Measurements from ENCODE around the gene DLX2. TPM values are rescaled to one million over a fixed set of nuclear protein-coding genes. Genes with fewer than 3 reads are reported as not detected.

Gene DLX2
- total RNA-seq, 3 donors from 2014 or later, result 0.35 TPM; not detected in 2

GRCh38 chr2:172052000-172052983 is 50.4 kb downstream of the DLX2 start:
- DNase-seq, result no peak
- no peak for TF ChIP-seq CTCF (IDR thresholded peaks at IDR 0.05)
- intact Hi-C loops (cut with DNase I, micrococcal nuclease), result no loop called here
- no peaks in the 10 kb centered on the region for H3K4me1 ChIP-seq (ENCODE audit: low read depth)
- no peak overlapping the region for H3K4me3 ChIP-seq
- H3K36me3 ChIP-seq (ENCODE audit: low read depth), result no peaks in the 10 kb centered on the region
- no peaks in the 10 kb centered on the region for H3K9me3 ChIP-seq
- ATAC-seq, result no peak

GRCh38 chr2:172050479-172051125 is 52.1 kb downstream of the DLX2 start:
- intact Hi-C loops (cut with DNase I, micrococcal nuclease), result no loop called here
- H3K4me1 ChIP-seq (ENCODE audit: low read depth), result no peaks in the 10 kb centered on the region
- DNase-seq, result no peak

GRCh38 chr2:172049567-172050120 is 53.1 kb downstream of the DLX2 start:
- no peak for TF ChIP-seq CTCF (IDR thresholded peaks at IDR 0.05)
- intact Hi-C loops (cut with DNase I, micrococcal nuclease), result no loop called here
- H3K4me1 ChIP-seq (ENCODE audit: low read depth), result no peaks in the 10 kb centered on the region
- H3K9me3 ChIP-seq, result no peaks in the 10 kb centered on the region
- ATAC-seq (no peak), DNase-seq (no peak)
- H3K4me3 ChIP-seq, result no peak overlapping the region
- H3K36me3 ChIP-seq (ENCODE audit: low read depth), result no peaks in the 10 kb centered on the region

More at GRCh38 chr2:172050479-172051125, 52.1 kb downstream of the DLX2 start:
- no peak for ATAC-seq
- no peak overlapping the region for H3K4me3 ChIP-seq
- no peaks in the 10 kb centered on the region for H3K36me3 ChIP-seq (ENCODE audit: low read depth)
- no peaks in the 10 kb centered on the region for H3K9me3 ChIP-seq
- TF ChIP-seq CTCF (IDR thresholded peaks at IDR 0.05), result no peak

Other genes starting within 250 kb of the DLX2 start
- gene SLC25A12, start 208.7 kb downstream of the DLX2 start, total RNA-seq, result 10 to 100 TPM; 19.9 to 44.2 (median 22.3) TPM
- 10 to 100 TPM; 22.2 to 30.9 (median 30.5) TPM for gene HAT1, start 180.4 kb downstream of the DLX2 start, total RNA-seq
- 10 to 100 TPM in 1 of 3 donors, 1 to 10 TPM in 2; 5.5 to 10.4 (median 6.7) TPM for gene METAP1D, start 102.9 kb downstream of the DLX2 start, total RNA-seq
- gene DLX1, start 17.4 kb downstream of the DLX2 start, total RNA-seq, result under 1 TPM; 0.14 to 0.79 (median 0.58) TPM

Measured in mucosa of descending colon (tissue), 3 donors.